Activated naive CD8-positive, alpha-beta T cell treated with anti-CD3 and anti-CD28 coated beads for 36 hours (primary cell): ENCODE measurements around the gene ERN1. TPM values are rescaled to one million over a fixed set of nuclear protein-coding genes. Genes with fewer than 3 reads are reported as not detected.

Source experiments
- DNase-seq: peaks from one replicate; pipeline ENCODE4 v3.0.0; 2021
- H3K27ac Mint-ChIP-seq: one replicate; pipeline ENCODE4 v1.8.0; 2022; ENCODE audit warnings: mild to moderate bottlenecking, moderate library complexity, mixed read lengths
- H3K27me3 Mint-ChIP-seq: one replicate; pipeline ENCODE4 v1.8.0; 2022; ENCODE audit warnings: mild to moderate bottlenecking, mixed read lengths
- H3K36me3 Mint-ChIP-seq: one replicate; pipeline ENCODE4 v1.8.0; 2021; ENCODE audit warnings: mild to moderate bottlenecking, mixed read lengths
- H3K4me1 Mint-ChIP-seq: one replicate; pipeline ENCODE4 v1.8.0; 2021; ENCODE audit warnings: mixed read lengths
- H3K4me3 Mint-ChIP-seq: one replicate; pipeline ENCODE4 v1.8.0; 2022; ENCODE audit warnings: mild to moderate bottlenecking, moderate library complexity, mixed read lengths
- H3K9me3 Mint-ChIP-seq: one replicate; pipeline ENCODE4 v1.8.0; 2022; ENCODE audit warnings: mixed read lengths
- total RNA-seq, 2 experiments: library from RNA; stranded (reverse); gene quantifications; one replicate each; pipeline ENCODE4 v1.2.3, GENCODE V29; 2021

Gene ERN1
- total RNA-seq, 2 experiments from 2014 or later = 7.6 to 9.0 TPM

- Mint-ChIP-seq H3K9me3 (no peaks in the 10 kb centered on the region), H3K27ac (no peak overlapping the region), H3K27me3 (no peaks in the 10 kb centered on the region), H3K4me3 (no peak overlapping the region), H3K4me1 (no peaks in the 10 kb centered on the region), H3K36me3 (no peaks in the 10 kb centered on the region)
- DNase-seq = no peak
Measured at GRCh38 chr17:64163468-64163867, 33.5 kb upstream of the ERN1 start.

- Mint-ChIP-seq H3K4me1 (no peaks in the 10 kb centered on the region), H3K36me3 (no peaks in the 10 kb centered on the region), H3K9me3 (no peaks in the 10 kb centered on the region), H3K27ac (no peak overlapping the region), H3K4me3 (no peak overlapping the region), H3K27me3 (no peaks in the 10 kb centered on the region)
- no peak for DNase-seq
Measured at GRCh38 chr17:64162554-64162953, 32.6 kb upstream of the ERN1 start.

GRCh38 chr17:64161380-64162176 lies 31.6 kb upstream of the ERN1 start:
- Mint-ChIP-seq H3K36me3 (no peaks in the 10 kb centered on the region), H3K27ac (no peak overlapping the region), H3K27me3 (no peaks in the 10 kb centered on the region), H3K9me3 (no peaks in the 10 kb centered on the region), H3K4me1 (no peaks in the 10 kb centered on the region), H3K4me3 (no peak overlapping the region)
- no peak for DNase-seq

GRCh38 chr17:64160378-64160777 lies 30.4 kb upstream of the ERN1 start:
- no peaks in the 10 kb centered on the region for H3K27me3 Mint-ChIP-seq
- H3K4me1 Mint-ChIP-seq = no peaks in the 10 kb centered on the region
- DNase-seq = no peak
- H3K36me3 Mint-ChIP-seq = no peaks in the 10 kb centered on the region
- H3K9me3 Mint-ChIP-seq = no peaks in the 10 kb centered on the region
- no peak overlapping the region for H3K4me3 Mint-ChIP-seq
- no peak overlapping the region for H3K27ac Mint-ChIP-seq

DNA sequence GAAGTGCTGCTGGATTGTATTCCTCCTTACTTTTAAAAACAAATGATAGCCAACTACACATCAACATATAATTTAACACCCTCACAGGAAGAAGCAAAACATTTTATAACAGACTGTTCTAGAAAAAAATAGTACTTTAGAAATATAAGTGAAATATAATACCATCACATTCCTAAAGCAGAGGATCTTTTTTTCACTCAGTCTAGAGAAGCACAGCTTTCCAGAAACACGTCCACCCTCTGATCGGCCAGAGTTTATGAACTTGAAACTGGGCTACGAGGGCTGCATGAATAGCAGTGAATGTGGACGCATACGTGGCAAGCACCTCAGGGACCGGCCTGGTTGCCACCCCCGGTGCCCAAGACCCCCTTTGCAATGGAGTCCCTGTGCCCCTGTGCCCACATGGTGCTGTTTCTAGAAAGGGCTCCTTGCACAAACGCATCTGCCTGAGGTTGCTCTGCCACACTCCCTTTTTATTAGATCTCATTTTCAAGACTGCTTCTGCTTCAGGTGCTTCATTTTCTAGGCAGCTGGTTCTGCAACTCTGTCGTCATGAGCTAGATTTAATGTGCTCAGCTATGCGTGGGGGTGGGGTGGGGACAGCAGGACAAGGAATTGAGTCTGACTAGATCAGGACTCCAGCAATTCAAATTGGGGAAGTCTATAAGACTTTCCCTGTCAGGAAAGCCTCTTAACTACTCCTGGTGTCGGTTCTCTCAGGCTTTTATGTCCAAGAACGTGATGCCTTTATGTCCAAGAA lies 29.1 kb upstream of the ERN1 start:
- H3K27ac Mint-ChIP-seq = no peak overlapping the region
- H3K27me3 Mint-ChIP-seq = no peaks in the 10 kb centered on the region
- no peak overlapping the region for H3K4me3 Mint-ChIP-seq
- H3K9me3 Mint-ChIP-seq = no peaks in the 10 kb centered on the region
- no peak for DNase-seq
- H3K4me1 Mint-ChIP-seq = no peaks in the 10 kb centered on the region
- no peaks in the 10 kb centered on the region for H3K36me3 Mint-ChIP-seq

DNA sequence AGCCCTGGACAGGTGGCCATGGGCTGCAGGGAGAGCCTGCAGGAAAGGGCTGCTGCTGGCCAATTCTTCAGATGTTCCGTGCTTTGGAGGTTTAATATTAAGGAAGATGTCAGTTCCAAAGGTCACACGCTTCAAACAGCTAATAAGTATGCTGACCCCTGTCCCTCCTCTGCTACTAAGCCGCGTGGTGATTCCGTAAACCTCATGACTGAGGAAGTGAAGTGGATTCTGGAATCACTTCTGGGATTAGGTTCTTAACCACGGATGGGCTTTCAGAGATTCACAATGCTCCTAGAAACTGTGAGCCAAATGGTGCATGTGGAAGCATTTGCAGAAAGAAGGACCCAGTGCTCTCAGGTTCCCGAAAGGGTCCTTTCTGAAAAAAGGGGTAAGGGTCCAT lies 28.5 kb upstream of the ERN1 start:
- Mint-ChIP-seq H3K36me3 (peaks cover under 1% of the 10 kb centered on the region), H3K4me1 (no peaks in the 10 kb centered on the region), H3K27ac (no peak overlapping the region), H3K9me3 (no peaks in the 10 kb centered on the region), H3K27me3 (no peaks in the 10 kb centered on the region), H3K4me3 (no peak overlapping the region)
- no peak for DNase-seq

GRCh38 chr17:64157669-64158180 lies 27.8 kb upstream of the ERN1 start:
- no peaks in the 10 kb centered on the region for H3K9me3 Mint-ChIP-seq
- DNase-seq = no peak
- no peaks in the 10 kb centered on the region for H3K27me3 Mint-ChIP-seq
- no peak overlapping the region for H3K27ac Mint-ChIP-seq
- peaks cover 7% of the 10 kb centered on the region for H3K36me3 Mint-ChIP-seq
- no peaks in the 10 kb centered on the region for H3K4me1 Mint-ChIP-seq
- H3K4me3 Mint-ChIP-seq = no peak overlapping the region

GRCh38 chr17:64156670-64157069 lies 26.7 kb upstream of the ERN1 start:
- DNase-seq = no peak
- no peak overlapping the region for H3K27ac Mint-ChIP-seq
- no peaks in the 10 kb centered on the region for H3K9me3 Mint-ChIP-seq
- no peaks in the 10 kb centered on the region for H3K4me1 Mint-ChIP-seq
- no peaks in the 10 kb centered on the region for H3K27me3 Mint-ChIP-seq
- H3K36me3 Mint-ChIP-seq = peaks cover 9% of the 10 kb centered on the region
- H3K4me3 Mint-ChIP-seq = no peak overlapping the region

- H3K9me3 Mint-ChIP-seq = no peaks in the 10 kb centered on the region
- H3K4me1 Mint-ChIP-seq = no peaks in the 10 kb centered on the region
- DNase-seq = no peak
- peaks cover 9% of the 10 kb centered on the region for H3K36me3 Mint-ChIP-seq
- no peaks in the 10 kb centered on the region for H3K27me3 Mint-ChIP-seq
- H3K27ac Mint-ChIP-seq = no peak overlapping the region
- no peak overlapping the region for H3K4me3 Mint-ChIP-seq
Measured at GRCh38 chr17:64155751-64156544, 26.0 kb upstream of the ERN1 start.

DNA sequence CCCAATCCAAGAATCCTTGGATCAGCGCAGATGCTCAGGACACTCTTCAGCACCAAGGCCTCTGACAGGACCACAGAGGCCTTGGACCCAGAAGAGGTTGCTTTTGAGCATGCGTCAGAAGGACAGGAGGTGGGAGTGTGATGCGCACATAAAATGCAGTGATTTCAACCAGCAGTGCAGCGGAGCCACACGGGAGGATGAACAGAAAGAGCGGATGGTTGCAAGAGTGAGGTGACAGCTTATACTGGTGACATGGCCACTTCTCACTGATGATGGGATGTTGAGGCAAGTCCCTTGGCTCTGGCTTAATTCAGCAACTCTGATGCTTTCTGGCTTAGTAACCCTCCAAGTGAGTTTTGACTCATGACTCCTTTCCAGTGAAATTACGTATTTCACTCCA lies 25.2 kb upstream of the ERN1 start:
- H3K27ac Mint-ChIP-seq = no peak overlapping the region

DNA sequence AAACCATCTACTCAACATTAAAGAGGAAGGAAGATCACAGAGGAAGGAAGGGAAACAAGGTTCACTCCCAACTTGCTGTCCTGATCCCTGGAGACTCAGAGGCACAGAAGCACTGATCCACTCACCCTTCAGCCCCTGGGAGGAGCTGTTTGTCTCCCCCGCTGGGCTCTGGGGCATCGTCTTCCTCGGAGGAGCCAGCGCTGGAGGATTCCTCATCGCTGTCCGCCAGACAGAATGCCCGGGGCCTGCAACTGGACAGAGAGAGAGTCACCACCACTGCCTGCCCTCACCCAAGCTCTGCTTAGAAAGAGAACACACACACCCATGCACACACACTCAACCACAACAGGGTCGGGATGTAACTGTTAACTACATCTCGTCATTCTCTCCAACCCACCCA lies 24.8 kb upstream of the ERN1 start:
- no peaks in the 10 kb centered on the region for H3K27me3 Mint-ChIP-seq
- H3K4me3 Mint-ChIP-seq = no peak overlapping the region
- H3K27ac Mint-ChIP-seq = no peak overlapping the region
- no peak for DNase-seq
- H3K36me3 Mint-ChIP-seq = peaks cover 9% of the 10 kb centered on the region
- no peaks in the 10 kb centered on the region for H3K9me3 Mint-ChIP-seq
- H3K4me1 Mint-ChIP-seq = no peaks in the 10 kb centered on the region

More for the DNA sequence above, 25.2 kb upstream of the ERN1 start:
- peaks cover 9% of the 10 kb centered on the region for H3K36me3 Mint-ChIP-seq
- H3K4me3 Mint-ChIP-seq = no peak overlapping the region
- H3K9me3 Mint-ChIP-seq = no peaks in the 10 kb centered on the region
- H3K27me3 Mint-ChIP-seq = no peaks in the 10 kb centered on the region
- H3K4me1 Mint-ChIP-seq = no peaks in the 10 kb centered on the region
- DNase-seq = no peak

DNA sequence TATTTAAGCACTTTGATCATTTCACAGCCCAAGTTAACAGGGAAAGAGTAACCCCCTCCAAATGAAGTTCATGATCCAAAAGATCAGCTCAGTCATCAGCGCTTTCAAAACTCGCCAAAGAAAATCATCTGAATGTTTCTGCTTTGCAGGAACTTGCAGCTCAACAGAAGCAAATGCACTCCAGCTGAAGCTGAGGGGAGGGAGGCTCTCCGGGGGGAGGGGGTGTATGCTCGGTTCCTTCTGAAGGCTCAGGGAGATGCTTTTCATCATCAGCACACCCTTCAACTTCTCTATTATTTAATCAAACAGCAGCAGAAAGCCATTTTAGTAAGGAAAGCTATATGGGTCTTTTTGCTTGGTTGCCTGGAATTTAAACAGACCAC lies 24.4 kb upstream of the ERN1 start:
- Mint-ChIP-seq H3K36me3 (peaks cover 9% of the 10 kb centered on the region), H3K4me1 (no peaks in the 10 kb centered on the region), H3K27ac (no peak overlapping the region), H3K27me3 (no peaks in the 10 kb centered on the region), H3K9me3 (no peaks in the 10 kb centered on the region), H3K4me3 (no peak overlapping the region)
- no peak for DNase-seq

- H3K36me3 Mint-ChIP-seq = peaks cover 10% of the 10 kb centered on the region
- H3K4me1 Mint-ChIP-seq = no peaks in the 10 kb centered on the region
- no peaks in the 10 kb centered on the region for H3K27me3 Mint-ChIP-seq
- no peak overlapping the region for H3K4me3 Mint-ChIP-seq
- no peak for DNase-seq
- no peaks in the 10 kb centered on the region for H3K9me3 Mint-ChIP-seq
- no peak overlapping the region for H3K27ac Mint-ChIP-seq
Measured at GRCh38 chr17:64153565-64154312, 23.8 kb upstream of the ERN1 start.

DNA sequence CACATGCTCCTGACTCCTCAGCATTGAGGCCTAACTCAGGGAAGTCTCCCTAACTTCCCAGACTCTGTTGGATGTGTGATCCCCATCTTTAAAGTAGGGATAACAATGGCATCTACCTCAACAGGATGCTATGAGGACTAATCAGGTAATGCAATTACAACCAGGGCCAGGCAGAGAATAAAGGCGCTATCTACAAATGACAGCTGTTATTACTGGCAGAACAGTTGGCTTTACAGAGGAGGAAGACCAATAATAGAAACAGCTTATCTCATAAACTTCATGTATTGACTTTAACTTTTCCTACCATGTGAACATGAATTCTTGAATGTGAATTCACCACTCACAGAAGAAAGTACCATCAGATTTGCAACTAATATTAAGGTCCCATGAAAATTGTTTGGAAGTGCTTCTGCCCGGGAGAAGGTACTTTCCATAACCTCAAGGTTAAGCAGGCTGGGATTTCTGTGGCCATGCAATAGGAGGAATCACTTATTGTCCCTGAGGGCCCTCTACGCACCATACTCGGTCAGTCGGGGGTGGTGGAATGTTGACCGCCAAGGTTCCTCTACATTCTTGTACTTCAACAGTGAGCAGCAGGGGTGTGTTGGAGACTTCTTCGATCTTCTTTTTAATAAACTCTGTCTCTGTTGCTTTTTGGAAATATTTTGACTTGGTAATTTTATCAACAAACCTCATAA lies 22.6 kb upstream of the ERN1 start:
- Mint-ChIP-seq H3K9me3 (no peaks in the 10 kb centered on the region), H3K4me3 (no peak overlapping the region), H3K27me3 (no peaks in the 10 kb centered on the region), H3K36me3 (peaks cover 22% of the 10 kb centered on the region), H3K27ac (no peak overlapping the region), H3K4me1 (peaks cover 8% of the 10 kb centered on the region)
- DNase-seq = no peak
